A172 (cell line): ENCODE results near the gene MED4. TPM values are rescaled to one million over a fixed set of nuclear protein-coding genes. Genes with fewer than 3 reads are reported as not detected.
A peak's percentile ranks its signal among the peaks of the same experiment; 100 is the strongest.
"Not testable (repeated sequence)": the region's sequence is repeated elsewhere in the genome, so short reads cannot be mapped to it uniquely, and the experiment has no call there.

Experiments used
- DNase-seq: peaks from one replicate; pipeline ENCODE4 v3.0.0-alpha.2; 2015; ENCODE audit warnings: low spot score
- total RNA-seq: library from RNA; depleted of rRNA; stranded (reverse); fragments of >200 nt; shearing (Covaris generic); gene quantifications from 2 replicates; pipeline ENCODE4 v1.2.3, GENCODE V29; 2014

MED4 gene
- total RNA-seq, 1 experiment from 2014 or later: 40.4 TPM

DNA sequence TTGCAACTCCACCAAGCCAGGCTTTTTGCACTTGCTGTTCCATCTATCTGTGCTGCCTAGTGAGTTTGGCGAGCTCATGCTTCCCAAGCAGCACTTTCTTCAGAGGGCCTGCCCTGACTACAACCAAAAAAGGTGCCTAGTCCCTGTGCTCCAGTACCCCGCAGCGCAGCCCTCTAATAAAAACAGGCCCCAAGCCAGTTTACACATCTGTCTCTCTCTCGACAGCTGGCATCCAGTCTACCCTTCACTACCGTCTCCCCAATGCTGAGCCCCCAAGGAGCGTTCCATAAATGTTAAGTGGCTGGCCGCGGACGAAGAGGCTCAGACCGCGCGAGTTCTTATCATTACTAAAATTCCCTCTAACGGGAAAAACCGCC, 512 bp downstream of the MED4 start:
- DNase-seq: no peak

DNA sequence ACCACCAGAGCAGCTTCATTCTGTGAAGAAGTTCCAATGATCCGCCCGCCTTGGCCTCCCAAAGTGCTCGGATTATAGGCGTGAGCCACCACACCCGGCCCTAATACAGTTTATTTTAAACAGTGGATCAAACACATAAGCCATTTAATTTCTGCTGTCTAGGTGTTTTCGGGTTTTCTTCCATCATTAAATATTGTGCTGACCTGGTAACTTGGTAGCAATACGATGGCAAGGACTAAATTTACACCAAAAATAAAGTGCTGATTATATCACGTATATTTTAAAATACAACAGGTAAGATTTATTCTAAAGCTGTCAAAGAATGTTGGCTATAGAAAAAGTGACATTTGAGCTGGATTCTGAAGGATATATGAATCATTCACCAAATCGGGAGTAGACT, 1.3 kb downstream of the MED4 start:
- no peak for DNase-seq

DNA sequence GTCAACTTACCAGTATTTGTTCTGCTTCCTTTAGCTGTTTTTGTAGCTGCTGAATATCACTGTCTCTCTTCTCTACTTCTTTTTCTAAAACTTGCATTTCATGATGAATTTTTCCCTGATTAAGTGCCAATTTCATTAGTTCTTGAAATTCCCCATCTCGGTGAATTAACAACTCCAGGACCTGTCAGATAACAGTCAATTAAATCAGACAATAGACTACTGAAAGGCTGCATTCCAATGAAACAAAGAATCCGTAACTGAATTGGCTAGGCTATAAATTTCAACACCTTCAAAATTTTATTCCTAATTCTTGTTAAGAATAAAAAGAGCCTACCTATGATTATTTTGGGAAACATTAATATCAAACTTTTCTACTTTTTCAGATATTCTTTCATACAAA, 8.6 kb downstream of the MED4 start:
- no peak for DNase-seq

DNA sequence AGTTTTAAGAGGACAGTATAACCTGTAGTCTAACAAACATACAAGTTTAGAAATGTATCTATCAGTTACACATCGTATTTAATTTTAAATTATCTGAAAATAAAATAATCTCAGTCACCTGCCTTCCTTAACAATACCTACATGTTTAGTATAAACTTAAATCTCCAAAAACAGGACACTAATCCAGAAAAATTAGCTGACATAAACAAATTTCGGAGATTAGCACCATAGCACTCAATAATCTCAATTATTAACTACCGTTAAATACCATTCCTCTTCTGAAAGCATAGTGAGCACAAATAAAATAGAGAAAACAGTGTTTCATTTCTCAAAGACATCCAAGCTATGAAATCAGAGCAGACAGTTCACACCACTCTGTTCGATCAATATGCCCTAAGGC, 13.2 kb downstream of the MED4 start:
- DNase-seq: no peak

DNA sequence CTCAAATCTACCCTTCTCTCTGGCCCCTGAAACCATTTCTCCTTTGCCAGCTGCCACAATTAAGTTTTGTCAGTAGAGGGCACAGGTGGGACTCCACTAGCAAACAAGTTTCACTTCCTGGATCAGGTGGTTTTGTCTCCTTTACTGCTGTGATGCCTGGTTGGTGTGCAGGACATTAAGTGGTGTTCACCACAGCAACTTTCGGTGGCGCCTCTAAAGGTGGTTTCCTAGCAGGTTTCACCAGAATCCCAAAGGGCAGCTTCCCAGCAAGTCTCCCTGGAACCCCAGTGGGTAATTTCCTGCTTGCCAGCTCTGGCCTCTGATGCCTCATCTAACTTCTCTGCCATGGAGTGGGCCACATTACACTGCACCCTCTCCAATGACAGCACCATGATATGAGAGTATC, 16.6 kb downstream of the MED4 start:
- DNase-seq: peak; percentile 11

DNA sequence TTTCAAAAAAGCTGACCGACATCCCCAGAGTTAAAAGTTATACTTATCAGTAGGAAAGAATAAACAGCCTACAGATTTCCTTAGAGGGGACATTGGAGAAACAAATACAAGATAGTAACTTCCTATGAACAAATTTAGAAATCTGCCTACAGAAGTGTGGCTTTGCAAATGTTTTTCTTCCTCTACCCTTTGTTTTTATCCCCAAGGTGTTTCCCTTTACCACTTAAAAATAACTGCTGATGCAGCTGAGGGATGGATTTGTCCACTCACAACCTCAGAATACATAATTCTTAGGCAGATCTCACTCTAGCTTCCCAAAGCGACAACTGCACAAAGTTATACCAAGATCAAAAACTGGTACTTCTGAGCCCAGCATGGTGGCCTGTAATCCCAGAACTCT, 20.9 kb downstream of the MED4 start:
- DNase-seq: no peak

DNA sequence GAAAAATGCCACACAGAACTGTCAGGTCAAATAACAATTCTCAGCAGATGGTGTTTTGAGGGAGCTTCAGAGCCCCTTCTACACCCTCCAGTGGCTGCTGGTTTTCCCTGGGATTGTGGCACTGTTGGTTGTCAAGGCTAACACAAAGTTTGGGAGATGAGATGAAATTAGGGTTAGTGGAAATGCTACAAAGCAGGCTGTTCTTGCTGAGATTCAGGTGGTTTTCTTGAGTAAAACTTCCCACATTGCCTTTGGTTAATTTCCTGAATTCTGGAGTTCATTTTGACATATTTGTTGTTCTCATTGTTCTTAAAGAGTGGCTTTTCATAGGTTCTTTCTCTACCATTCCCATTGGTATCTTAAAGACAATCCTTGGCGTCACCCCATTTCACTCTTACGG, 22.1 kb downstream of the MED4 start:
- DNase-seq: no peak

DNA sequence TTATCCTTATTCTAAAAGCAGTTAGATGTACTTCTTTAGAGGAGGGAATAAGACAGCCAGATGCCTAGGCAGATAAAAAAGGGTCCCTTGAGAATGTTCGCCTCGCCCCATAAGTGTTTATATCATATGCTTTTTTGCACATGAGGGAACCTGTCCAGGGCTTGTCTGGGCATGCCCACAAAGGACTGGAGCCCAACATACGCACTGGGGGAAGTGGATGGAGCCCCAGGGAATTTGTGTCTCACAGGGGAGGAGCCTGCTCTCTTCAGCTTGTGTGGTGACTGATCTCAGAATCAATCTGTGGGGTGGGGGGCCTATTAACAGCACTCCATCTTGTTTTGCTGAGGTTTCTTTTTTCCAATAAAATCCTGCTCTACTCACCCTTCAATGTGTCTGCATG, 22.6 kb downstream of the MED4 start:
- no peak for DNase-seq

DNA sequence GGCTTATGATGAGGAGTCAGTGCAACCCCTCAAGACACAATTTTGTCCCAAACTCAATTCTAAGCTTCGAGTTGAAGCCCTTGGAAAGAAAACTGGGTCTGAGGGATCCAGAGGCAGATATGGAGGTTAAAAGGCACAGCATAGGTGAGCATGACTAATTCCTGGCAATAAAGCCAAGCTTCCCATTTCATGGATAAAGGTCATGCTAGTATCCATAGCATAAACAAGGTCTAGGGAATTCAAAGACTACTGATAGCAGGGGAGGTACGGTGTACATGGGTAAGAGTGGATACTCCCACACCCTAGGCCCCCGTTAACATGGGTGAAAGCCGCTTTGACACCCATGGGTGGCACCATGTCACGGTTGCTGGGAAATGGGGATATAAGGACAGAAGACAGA, 24.0 kb downstream of the MED4 start:
- no peak for DNase-seq

DNA sequence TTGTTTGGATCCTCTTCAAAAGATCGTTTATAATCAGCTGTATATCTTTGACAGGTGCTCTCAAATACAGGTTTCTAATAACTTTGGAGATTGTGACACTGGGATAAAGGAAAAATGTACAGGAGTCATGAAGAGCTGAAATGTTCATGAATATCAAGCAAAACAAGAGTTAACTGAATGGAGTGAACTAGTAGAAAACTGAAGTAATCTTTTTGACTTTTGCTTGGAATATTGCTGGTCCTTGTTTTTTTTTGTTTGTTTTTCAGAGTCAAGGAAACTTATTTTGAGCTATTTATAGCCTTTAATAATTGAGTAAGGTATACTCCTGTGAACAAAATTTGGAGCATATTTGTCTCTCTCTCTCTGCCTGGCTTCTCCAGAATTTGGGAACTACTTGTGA, 25.3 kb downstream of the MED4 start:
- no peak for DNase-seq

DNA sequence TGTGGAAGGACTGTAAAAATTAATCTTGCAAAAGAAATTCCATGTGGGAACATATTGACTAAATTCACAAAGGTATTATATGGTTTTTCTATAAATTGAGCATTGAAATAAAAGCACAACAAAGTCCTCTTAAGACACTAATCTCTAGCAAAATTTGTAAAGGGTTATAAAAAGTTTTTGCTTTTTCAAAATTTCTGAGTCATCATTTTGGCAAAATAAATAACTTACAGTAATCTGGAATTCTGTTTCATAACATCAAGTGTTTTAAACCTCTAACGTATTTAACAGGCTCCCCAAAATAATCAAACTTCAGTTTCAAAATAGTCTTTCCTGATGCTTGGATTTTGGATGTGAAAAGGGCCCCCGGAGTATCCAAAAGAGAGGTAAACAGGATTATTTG, 26.0 kb downstream of the MED4 start:
- no peak for DNase-seq

DNA sequence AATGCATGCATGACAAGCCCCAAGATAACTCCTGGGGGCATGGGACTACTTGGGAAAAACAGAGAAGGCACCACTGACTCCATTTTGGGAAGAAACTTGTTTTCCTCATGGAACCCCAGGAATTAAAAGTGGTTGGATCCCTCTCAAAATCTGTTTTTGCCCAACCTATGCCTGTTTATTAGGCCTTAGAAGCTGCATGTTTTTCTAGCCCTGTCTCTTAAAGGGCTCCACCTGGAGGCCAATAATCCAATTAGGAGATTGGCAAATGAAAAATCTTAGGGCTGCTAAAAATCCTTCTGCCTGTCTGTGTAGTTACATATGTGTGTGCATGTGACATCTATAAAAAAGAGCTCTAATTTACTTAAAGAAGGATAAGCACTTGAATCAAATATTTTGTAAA, 26.9 kb downstream of the MED4 start:
- DNase-seq: no peak

DNA sequence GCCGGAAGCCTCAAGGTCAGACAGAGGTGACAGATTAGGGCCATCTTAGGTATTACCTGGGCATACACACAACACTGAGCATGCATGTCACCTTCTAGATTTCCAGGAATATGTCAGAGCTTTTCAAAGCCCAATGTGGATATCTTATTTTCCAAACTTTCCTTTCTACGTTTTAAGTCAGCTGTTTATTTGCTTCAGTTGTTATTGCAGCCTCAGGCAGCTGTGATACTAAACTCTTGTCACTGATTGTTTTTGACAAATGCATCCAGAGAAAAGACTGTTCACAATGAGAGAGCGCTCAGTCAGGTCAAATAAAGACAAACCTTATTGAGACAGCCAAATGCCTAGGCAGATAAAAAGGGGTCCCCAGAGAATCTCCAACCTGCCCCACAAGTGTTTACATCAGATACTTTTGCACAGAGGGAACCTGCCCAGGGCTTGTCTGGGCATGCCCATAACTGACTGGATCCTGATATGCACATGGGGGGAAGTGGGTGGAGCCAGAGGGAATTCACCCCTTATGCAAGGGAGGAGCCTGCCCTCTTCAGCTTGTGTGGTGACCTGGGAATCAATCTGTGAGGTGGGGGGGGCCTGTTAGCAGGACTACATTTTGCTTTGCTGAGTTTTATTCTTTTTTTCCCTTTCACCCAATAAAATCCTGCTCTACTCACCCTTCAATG, 28.5 kb downstream of the MED4 start:
- peak; percentile 24 for DNase-seq

DNA sequence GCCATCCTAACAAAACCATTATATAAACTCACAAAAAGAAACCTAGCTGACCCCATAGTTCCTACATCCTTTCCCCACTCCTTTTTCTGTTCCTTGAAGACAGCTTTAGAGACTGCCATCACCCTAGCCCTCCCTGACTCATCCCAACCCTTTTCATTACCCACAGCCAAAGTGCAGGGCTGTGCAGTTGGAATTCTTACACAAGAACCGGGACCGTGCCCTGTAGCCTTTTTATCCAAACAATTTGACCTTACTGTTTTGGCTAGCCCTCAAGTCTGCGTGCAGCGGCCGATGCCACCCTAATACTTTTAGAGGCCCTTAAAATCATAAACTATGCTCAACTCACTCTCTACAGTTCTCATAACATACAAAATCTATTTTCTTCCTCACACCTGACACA, 35.0 kb downstream of the MED4 start:
- DNase-seq: not testable (repeated sequence)

DNA sequence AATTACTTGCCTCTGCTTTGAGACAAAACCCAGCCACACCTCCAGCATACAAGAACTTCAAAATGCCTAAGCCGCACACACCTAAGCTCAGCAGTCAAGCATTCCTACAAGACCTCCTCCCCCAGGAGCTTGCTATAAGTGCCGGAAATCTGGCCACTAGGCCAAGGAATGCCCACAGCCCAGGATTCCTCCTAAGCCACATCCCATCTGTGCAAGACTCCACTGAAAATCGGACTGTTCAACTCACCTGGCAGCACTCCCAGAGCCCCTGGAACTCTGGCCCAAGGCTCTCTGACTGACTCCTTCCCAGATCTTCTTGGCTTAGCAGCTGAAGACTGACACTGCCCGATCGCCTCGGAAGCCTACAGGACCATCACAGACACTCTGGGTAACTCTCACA, 36.4 kb downstream of the MED4 start:
- not testable (repeated sequence) for DNase-seq

DNA sequence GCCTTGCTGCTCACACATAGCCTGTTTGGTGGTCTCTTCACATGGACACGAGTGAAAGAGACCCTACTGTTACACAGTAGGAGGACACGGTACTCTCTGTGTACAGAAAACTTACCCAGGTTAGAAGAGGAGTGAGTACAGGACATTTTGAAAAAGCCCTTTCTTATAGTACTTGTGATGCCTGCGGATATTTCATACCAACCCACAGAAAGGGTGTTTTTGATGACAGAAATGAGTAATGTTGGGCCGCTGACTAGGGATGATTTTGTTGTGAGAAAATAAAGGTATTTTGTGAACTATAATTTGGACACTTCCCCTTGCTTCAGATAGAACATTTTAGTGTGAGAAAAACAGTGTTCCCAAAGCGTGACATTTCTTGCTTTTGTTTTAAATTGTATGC, 39.2 kb downstream of the MED4 start:
- DNase-seq: no peak

DNA sequence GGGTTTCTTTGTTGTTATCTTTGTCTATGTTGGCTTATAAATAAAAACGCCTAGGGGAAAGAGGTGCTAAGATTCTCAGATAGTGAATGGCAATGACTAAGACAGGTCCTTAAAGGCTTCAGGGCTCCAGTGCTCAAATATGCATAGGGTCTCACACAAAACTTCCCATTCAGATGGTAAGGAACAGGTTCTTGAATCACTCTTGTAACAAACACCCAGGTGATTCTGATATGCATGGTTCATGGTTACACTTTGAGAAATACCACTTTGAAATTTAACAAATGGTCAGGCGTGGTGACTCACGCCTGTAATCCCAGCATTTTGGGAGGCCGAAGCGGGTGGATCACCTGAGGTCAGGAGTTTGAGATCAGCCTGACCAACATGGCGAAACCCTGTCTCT, 40.3 kb downstream of the MED4 start:
- DNase-seq: no peak

DNA sequence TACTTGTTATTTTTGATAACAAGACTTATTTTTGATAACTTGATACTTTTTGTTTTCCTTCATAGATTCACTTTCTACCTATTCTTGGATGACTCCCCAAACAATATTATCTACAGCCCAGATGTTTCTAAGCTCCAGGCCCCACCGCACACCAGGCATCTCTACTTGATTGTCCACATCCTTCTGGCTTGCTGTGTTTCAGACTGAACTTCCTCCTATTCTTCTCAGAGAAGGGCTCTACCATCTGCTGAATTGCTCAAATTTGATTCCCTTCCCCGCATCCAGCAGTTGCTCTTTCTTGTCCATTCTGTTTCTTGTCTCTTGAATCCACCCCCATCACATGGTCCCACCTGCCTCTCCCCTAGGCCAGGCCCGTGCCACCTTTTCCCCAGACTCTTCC, 44.4 kb downstream of the MED4 start:
- DNase-seq: no peak

DNA sequence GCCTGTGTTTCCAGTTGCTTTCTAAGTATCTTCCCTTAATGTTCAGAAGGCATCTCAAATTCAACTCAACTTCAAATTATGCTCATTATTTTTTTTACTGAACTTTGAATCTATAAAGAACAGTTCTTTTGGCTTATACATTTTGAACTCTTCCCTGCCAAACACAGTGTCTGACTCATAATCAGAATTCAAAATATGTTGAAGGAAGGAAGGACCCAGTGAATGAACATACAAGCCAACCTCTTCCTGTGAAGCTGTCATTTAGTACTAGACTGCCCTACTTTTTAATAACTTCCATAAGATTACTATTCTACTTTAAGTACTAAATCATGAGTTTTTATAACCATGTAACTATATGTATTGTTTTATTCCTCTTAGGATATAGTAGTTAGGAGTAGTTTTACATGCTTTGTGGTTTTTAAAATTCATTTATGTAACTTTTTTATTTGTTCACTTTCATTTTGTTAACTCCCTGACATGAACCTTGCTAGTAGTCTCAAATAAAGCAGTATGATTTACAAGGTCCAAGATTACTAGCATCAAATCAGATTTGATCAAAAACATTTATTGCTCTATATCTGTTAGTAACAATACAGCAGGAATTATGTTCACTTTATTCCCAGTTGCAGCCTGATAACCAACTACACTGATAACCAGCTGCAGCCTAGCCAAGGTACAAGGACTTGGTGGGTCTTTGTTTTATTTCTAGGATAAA, 51.0 kb downstream of the MED4 start:
- DNase-seq: no peak

DNA sequence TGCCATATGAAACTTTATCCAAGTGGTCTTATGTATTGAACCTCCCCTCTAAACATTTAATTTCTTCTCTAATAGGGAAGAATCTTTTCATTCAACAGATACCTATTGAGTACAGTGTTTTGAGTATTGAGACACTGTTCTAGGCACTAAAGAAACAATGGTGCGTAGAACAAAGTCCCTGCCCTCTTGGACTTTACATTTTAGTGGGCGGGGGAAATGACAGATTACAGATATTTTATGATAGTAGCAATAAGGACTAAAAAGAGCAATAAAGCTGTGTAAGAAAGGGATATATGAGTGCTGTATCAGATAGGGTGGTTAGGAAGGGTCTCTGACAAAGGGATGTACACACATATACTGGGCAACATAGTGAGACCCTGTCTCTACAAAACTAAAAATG, 52.0 kb downstream of the MED4 start:
- DNase-seq: no peak

DNA sequence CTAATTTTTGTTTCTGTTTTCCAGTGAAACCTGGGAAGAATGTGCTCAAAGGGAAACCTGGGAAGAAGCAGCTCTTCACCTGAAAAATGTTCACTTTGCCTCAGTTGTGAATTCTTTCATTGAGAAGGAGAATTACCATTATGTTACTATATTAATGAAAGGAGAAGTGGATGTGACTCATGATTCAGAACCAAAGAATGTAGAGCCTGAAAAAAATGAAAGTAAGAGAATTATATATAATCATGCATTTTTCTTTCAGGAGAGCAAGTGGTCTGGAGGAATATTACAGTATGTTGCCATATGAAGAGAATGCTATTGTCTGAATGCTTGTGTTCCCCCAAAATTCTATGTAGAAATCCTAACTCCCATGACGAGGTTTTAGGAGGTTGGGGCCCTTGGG, 54.0 kb downstream of the MED4 start:
- no peak for DNase-seq

DNA sequence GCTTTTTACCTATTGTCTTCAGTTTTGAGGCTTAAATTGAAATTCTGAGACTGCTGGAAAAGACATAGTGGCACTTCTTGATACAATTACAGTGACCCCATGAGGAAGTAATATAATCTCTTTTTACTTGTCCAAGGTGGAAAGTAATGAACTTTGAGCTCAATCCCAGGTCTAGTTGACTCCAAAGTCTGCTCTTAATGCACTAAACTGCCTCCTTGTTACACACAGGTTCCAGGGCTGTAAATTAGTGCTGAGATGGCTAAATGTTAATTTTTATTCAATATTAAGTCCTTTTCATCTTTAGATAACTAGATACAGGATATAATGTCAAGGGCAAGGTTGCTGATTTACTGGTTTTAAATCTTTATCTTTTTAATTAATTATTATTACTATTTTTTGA, 54.9 kb downstream of the MED4 start:
- DNase-seq: no peak

DNA sequence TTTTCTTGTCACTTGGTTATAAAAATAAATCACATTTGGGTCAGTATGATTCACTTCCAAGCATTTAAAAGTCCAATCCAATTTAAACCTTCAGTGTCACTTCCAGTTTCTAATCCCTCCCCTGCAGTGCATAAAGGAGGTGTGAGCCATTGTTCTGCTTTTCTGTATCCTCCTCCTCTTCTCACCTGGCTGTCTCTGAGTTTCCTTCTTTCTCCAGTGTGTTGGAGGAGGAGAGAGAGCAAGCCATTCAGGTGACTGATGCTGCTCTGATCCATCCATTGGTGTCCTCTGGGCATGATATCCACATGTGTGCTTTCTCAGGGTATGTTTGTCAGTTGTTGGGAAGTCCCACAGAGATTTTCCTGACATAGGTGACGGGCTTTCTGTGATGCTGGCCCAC, 56.1 kb downstream of the MED4 start:
- DNase-seq: no peak
